Left cardiac atrium (tissue), 4 donors: ENCODE results near the gene EDN3. TPM values are rescaled to one million over a fixed set of nuclear protein-coding genes. Genes with fewer than 3 reads are reported as not detected.

Source experiments
- ATAC-seq, 2 donors: fragments of 200-7000 bp; cut with Tn5 transposase; one replicate each; pipeline ENCODE4 v1.9.1; 2020; ENCODE audit warnings: mild to moderate bottlenecking in 2 of 2, moderate library complexity in 2 of 2
- DNase-seq: peaks from one replicate; pipeline ENCODE4 v3.0.0-alpha.2; 2020
- intact Hi-C, 2 donors: fragments of 100-400 bp; cut with DNase I; formaldehyde crosslinking; loops; one replicate each; pipeline versions ENCODE4 v1.14.1 to v1.15.1; 2022 to 2023
- total RNA-seq, 2 donors: library from RNA; stranded (reverse); fragmentation: NEBNext Ultra II Directional; extraction: Animal tissue kit (Norgen Biotek cat#: 25700); gene quantifications; one replicate each; pipeline ENCODE4 v1.2.1, GENCODE V29; 2021
- donor health status: DM: no; HTN: yes; CAD: no.
- donor health status: DM: no; HTN: yes; CAD: no; lungs with severe emphysema.
- donor health status: DM: yes; HTN: yes; CAD: no.
- donor health status: Dilated cardiomyopathy.

EDN3 gene
- total RNA-seq, 2 donors from 2014 or later: not detected

DNA sequence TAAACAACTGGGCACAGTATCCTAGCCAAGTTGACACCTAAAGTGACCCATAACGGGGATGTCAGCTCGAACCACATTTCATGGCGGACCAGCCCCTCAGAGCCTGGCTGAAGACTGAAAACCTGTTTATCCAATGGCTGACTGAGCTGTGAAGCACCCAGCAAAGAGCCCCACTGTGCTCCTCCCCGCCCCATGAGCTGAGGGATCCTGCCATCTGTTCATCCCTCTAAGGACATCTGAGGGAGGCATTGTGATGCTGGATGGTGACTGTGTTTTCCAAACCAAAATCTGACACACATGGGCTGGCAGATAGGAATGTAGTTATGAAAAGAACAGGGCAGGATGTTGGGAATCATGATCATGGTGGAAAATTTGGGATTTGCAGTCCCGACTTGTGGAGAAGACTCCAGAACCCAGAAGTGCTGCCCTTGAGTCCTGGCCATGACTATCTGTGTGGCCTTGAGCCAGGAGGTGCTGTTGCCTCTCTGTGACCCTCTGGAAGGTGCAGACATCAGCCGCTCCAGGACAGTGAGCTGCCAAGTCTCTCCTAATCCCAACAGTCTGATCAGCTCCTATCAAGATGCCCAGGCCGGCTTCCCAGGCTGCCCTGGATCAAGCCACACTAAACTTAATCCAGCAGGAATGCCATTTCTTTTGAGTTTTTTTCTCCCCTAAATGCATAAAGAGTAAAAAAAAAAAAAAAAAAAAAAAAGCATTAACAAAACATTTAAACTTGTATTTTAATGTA is 5.7 kb downstream of the EDN3 start:
- ATAC-seq: no peak
- DNase-seq: no peak
- intact Hi-C loops: no loop called here

- DNase-seq (no peak), ATAC-seq (no peak)
- intact Hi-C loops: no loop called here
Observed at GRCh38 chr20:59307270-59307669, 6.9 kb downstream of the EDN3 start.

GRCh38 chr20:59308493-59309201 is 8.2 kb downstream of the EDN3 start:
- DNase-seq (no peak), ATAC-seq (no peak)
- intact Hi-C loops: no loop called here

DNA sequence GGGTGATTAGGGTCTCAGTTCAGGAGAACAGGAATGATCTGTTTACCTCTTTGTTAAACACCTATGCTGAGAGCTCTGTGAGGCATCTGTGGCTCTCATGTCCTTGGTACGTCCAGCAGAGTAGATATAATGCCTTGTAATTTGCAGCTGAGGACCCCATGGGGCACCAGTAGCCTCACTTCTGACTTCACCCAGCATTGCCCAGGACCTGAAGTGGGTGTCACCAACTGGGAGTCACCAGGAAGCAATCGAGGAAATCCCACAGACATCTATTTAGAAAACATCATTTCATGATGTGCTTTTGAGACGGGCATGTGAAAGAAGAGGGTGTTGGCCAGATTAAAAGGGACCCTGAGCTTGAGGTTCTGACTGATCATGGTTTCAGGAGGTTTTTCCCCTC is 8.8 kb downstream of the EDN3 start:
- ATAC-seq (no peak), DNase-seq (no peak)
- intact Hi-C loops: no loop called here

DNA sequence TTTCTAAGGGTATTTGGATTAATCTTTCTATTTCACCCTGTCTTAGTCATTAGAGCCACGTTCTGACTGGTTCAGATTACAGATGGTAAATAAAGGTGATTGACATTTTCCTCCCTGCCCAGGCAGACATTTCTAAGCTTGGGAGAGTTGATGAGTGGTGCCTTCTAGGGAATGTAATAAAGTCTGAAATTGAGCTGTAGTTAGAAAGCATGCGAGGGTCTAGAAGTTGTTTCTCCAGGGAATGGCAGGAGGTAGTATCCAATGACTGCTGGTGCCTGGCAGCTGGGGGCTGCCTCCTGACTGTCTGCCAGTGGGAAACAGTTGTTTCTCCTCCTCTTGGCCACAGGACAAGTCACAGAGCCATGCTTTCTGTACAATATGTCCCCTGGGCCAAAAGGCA is 14.6 kb downstream of the EDN3 start:
- ATAC-seq (no peak), DNase-seq (no peak)
- intact Hi-C loops: no loop called here

DNA sequence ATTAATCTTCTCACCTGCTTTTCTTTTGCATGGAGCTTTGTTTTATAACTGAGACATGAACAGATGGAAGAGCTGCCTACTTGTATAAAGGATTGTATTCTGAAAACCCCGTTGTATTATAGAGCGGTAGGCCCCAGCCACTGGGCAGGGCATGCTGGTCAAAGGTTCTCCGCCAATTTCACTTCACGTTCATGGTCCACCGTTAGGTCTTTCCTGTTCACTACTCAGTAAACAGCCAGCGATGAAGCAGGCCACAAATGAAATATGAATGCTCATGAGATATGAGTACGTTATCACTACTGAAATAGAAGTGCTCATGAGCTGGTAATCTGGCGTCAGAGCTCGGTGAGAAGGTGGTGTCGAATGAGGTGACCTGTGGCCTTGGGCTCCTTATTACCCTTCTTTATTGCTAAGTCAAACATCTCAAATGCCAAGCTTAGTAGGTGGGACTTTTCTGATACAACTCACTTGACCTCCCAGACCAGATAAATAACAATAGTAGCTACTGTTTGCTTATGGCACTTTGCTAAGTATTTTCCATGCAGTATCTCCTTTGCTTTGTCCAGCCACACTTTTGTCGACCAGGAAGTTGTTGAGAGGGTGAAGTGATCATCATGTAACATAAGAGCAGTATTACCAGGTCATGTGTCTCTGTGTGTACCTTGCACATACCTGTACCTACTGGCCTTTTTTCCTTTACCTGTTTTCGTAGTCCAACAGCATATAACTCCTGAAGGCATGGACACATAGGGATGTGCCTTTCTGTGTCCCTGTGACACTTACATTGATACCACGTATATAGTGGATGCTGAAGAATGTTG is 16.7 kb downstream of the EDN3 start:
- DNase-seq: no peak
- no peak for ATAC-seq
- intact Hi-C loops: no loop called here

DNA sequence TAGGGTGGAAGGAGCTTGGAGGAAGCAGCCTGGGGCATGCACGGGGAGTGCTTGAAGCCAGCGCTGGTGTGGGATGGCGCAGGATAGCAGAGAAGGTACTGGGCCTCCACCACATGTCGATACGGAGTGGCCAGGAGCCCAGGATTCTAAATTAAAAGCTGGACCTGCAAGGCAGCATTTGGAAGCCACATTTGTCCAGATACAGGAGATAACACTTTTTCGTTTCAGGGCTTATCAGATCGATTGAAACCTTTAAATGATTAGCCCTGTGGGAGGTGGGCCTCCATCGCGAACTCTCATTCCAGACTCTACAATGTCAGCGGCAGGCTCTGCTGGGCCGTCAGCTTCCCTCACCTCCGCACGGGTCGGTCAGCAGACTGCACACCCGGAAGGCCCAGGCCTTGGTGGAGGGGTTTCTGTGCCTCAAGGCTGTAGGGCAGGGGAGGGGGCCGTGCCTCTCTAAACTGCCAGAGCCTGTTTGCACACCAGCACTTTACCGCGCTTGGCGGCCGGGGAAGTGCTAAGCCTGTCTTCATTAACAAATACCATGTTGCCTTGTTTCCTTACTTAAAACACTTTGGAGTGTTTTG is 17.9 kb downstream of the EDN3 start:
- DNase-seq (no peak), ATAC-seq (no peak)
- intact Hi-C loops: no loop called here

- DNase-seq: no peak
- intact Hi-C loops: no loop called here
- ATAC-seq: no peak
Observed at GRCh38 chr20:59318803-59319202, 18.4 kb downstream of the EDN3 start.

- intact Hi-C loops: no loop called here
- DNase-seq (no peak), ATAC-seq (no peak)
Observed at GRCh38 chr20:59320426-59320825, 20.0 kb downstream of the EDN3 start.

DNA sequence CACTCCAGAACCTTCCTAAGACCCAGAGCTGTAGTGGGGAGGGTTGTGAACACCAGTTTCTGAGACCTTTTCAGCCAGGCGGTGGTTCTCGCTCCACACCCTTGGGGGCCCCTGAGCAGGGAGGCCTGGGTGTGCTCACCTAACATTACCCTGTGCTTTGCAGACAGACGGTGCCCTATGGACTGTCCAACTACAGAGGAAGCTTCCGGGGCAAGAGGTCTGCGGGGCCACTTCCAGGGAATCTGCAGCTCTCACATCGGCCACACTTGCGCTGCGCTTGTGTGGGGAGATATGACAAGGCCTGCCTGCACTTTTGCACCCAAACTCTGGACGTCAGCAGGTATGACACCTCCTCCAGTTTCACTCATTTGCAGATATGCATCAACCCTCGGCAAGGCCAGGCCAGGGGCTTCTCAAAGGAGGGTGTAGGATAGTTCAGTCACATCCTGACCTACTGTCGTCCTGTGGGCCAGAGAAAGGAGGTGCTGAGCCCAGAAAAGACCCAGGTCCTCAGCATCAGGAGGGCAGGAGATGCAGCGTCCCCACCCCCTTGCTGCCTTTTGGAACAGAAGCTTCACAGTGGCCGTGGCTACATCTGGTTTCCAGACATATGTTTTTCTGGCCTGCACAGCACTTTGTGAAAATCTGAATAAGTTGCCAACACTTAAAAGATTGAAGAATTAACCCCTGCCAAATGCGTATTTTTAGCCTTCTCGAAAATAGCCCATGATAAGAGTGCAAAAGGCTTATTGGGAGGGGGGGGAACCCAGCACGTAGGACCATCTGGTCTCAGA is 20.6 kb downstream of the EDN3 start:
- no peak for ATAC-seq
- DNase-seq: no peak
- intact Hi-C loops: no loop called here

GRCh38 chr20:59322081-59322480 is 21.7 kb downstream of the EDN3 start:
- ATAC-seq (no peak), DNase-seq (no peak)
- intact Hi-C loops: no loop called here

DNA sequence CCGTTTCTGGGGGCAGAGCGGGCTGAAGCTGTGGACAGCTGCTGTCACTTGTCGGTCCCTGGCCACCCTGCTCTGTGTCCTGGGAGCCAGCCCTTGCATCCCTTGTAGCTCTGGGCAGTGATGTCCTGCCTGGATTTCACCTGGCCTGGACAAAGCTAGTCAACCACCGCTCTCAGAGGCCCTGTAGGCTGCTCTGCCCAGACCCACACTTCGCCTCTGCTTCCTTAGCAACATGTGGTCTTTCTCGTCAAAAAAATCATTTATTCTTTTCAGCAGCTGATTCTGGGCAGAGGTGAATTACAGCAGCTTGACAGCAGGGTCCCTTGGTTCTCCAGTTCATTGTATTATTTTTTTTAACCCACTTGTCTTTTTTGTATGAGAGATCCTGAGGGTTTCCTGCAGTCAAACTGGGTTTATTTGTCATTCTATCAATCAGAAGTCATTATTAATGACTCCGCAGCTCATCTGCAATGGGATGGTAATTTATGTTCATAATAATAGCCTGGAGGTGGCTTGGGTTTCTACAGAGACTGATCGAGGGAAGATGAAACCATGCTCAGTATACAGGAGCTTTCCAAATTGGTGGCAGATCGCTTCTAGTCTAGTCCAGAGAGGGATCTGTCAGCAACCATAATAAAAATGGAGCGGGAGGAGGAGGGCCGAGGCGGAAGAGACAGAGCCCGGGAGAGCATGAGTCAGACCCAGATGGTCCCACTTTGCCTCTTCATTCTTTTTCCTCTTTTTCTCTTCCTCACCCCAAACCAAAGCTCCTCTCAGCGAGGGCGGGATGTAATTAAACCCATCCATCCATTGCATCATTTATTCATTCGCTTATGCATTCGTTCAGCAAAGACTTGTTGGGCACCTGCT is 22.4 kb downstream of the EDN3 start:
- intact Hi-C loops: no loop called here
- DNase-seq (no peak), ATAC-seq (no peak)

DNA sequence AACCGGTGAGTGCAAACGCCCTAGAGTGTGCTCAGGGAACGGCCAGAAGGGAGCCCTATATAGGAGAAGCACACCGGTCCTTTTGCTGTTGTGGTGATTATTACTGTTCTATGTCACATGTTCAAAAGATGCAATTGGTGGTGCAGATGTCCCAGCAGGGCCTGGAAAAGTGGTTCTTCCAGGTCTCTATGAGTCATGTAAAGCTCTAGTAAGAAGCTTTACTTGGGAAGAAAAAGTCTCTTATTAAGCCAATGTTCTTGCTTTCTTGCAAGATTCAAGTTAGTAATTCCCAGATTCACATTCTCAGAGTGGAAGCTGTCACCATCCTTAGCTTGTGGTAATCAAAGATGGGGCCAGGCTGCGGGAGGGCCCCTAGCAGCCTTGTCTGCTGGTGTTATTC is 23.3 kb downstream of the EDN3 start:
- intact Hi-C loops: no loop called here
- ATAC-seq (no peak), DNase-seq (no peak)

- no peak for DNase-seq
- no peak for ATAC-seq
- intact Hi-C loops: no loop called here
Observed at GRCh38 chr20:59324521-59325141, 24.2 kb downstream of the EDN3 start.

DNA sequence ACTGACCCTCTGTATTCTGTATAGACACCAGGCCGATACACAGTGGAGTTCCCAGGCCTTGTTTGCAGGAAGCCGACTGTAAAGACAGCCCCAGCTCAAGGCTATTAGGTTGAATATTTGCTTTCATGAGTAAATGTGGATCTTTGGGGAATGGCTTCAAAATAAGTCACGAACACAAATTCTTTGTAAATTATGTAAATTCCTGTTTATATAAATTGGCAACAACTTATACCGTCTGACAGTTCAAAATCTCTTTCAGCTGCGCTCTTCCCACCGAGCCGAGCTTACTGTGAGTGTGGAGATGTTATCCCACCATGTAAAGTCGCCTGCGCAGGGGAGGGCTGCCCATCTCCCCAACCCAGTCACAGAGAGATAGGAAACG is 24.7 kb downstream of the EDN3 start:
- intact Hi-C loops: no loop called here
- DNase-seq (no peak), ATAC-seq (no peak)

DNA sequence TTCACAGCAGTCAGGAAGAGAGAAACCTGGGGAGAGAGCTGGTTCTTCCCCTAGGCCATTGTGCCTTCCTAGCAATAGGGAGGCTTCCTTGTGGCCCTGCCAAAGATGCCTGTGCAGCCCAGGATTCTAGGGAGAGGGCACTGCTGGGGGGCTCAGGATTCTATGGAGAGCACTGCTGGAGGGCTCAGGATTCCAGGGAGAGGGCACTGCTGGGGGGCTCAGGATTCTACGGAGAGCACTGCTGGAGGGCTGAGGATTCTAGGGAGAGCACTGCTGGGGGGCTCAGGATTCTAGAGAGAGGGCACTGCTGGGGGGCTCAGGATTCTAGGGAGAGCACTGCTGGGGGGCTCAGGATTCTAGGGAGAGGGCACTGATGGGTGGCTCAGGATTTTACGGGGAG is 25.8 kb downstream of the EDN3 start:
- intact Hi-C loops: no loop called here

DNA sequence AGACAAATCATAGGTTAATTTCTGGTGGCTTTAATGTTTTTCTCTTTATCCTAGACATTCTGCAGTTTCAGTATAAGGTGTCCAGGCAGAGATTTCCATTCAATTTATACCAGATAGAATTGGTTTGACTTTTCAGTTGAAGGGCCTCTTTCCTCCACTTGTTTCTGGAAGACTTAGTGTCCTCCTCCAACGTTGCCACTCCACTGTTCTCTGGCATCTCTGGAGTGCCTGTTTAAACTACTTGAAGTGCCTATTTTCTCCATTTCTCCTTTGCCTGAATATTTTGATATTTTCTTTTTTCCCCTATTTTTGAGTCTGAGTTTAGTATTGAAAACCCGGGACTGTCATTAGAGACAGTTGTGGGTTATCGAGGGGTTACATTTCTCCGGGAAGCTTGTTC is 27.7 kb downstream of the EDN3 start:
- intact Hi-C loops: no loop called here
- no peak for ATAC-seq
- DNase-seq: no peak

More for the DNA sequence above, 25.8 kb downstream of the EDN3 start:
- no peak for ATAC-seq
- no peak for DNase-seq
